NB4 (cell line): ENCODE measurements around the gene OLFM4.

Experiments
- DNase-seq: peaks from one replicate; pipeline ENCODE4 v3.0.0; 2010; ENCODE audit warnings: low read depth
- H3K4me3 ChIP-seq: one replicate; pipeline ENCODE4 v1.5.1; 2011; ENCODE audit warnings: mild to moderate bottlenecking, low read depth, low read length, moderate library complexity
- CTCF ChIP-seq: IDR thresholded peaks from one replicate; pipeline ENCODE4 v1.5.1; 2012; ENCODE audit warnings: low read depth, low read length
- MYC ChIP-seq: IDR thresholded peaks from 2 replicates; pipeline ENCODE4 v1.6.1; 2011; ENCODE audit warnings: low read depth, low read length
- POLR2A ChIP-seq: IDR thresholded peaks from 2 replicates; pipeline ENCODE4 v1.6.1; 2011; ENCODE audit warnings: mild to moderate bottlenecking; ENCODE audit not compliant: insufficient read length; ENCODE audit errors: extremely low read depth
- TF ChIP-seq, protein P1 (sequence below): IDR thresholded peaks from 2 replicates; pipeline ENCODE4 v1.6.1; 2011; ENCODE audit warnings: low read depth, low read length

Gene OLFM4

GRCh38 chr13:53032849-53033248, 4.2 kb downstream of the OLFM4 start:
- no peak for DNase-seq
- TF ChIP-seq POLR2A (no peak), MYC (no peak), CTCF (no peak)
- TF ChIP-seq, protein P1, sequence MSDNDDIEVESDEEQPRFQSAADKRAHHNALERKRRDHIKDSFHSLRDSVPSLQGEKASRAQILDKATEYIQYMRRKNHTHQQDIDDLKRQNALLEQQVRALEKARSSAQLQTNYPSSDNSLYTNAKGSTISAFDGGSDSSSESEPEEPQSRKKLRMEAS: no peak
- H3K4me3 ChIP-seq: no peak overlapping the region

- no peak for TF ChIP-seq CTCF
- no peak for TF ChIP-seq POLR2A
- TF ChIP-seq, protein P1: no peak
- TF ChIP-seq MYC: no peak
- DNase-seq: no peak
- no peak overlapping the region for H3K4me3 ChIP-seq
These were observed 10.4 kb downstream of the OLFM4 start for GRCh38 chr13:53038993-53039392.

DNA sequence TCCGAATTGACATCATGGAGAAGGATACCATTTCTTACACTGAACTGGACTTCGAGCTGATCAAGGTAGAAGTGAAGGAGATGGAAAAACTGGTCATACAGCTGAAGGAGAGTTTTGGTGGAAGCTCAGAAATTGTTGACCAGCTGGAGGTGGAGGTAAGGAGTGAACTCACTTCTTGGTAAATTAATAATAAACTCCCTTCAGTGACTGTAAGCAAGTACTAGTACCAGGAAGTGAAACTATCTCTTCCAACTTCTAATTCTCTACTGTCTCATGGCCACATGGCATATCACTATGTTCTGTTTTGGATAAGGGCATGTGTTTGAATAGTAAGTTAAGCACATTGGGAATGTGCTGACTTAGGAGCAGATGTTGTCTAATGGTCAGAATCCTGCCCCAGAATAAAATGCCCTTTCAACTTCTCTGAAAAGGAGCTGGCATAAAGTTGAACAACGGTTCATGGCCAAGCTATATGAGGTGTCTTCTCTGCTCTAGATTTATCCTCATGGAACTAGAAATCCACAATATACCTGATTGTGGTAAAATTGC, 13.4 kb downstream of the OLFM4 start:
- TF ChIP-seq POLR2A (no peak), CTCF (no peak), MYC (no peak)
- TF ChIP-seq, protein P1: no peak
- H3K4me3 ChIP-seq: no peak overlapping the region
- DNase-seq: no peak

- no peak overlapping the region for H3K4me3 ChIP-seq
- no peak for DNase-seq
- TF ChIP-seq POLR2A (no peak), MYC (no peak), CTCF (no peak)
- TF ChIP-seq, protein P1: no peak
These were observed 14.3 kb downstream of the OLFM4 start for GRCh38 chr13:53042877-53043276.

- TF ChIP-seq CTCF: no peak
- TF ChIP-seq MYC: no peak
- no peak overlapping the region for H3K4me3 ChIP-seq
- no peak for DNase-seq
These were observed 14.8 kb downstream of the OLFM4 start for GRCh38 chr13:53043398-53043797.

GRCh38 chr13:53045189-53045588, 16.6 kb downstream of the OLFM4 start:
- H3K4me3 ChIP-seq: no peak overlapping the region

More at GRCh38 chr13:53045189-53045588, 16.6 kb downstream of the OLFM4 start:
- TF ChIP-seq, protein P1: no peak
- TF ChIP-seq POLR2A: no peak
- no peak for DNase-seq
